Myocyte (in vitro differentiated cells): ENCODE data around the gene RFXAP. TPM values are rescaled to one million over a fixed set of nuclear protein-coding genes. Genes with fewer than 3 reads are reported as not detected.
A peak's percentile ranks its signal among the peaks of the same experiment; 100 is the strongest.

ENCODE experiments used
- DNase-seq: peaks from one replicate; pipeline ENCODE4 v3.0.0-alpha.2; 2012; ENCODE audit warnings: low read depth
- total RNA-seq: library from RNA; depleted of rRNA; stranded (reverse); fragments of >200 nt; gene quantifications from 2 replicates; pipeline ENCODE4 v1.2.3, GENCODE V29; 2014

RFXAP gene
- total RNA-seq, 1 donor from 2014 or later: 1.9 TPM

- no peak for DNase-seq
Observed at GRCh38 chr13:36817996-36818803, 822 bp upstream of the RFXAP start.

- DNase-seq: no peak
Observed at GRCh38 chr13:36819739-36820090, 693 bp downstream of the RFXAP start.

GRCh38 chr13:36820222-36820621, 1.2 kb downstream of the RFXAP start:
- DNase-seq: no peak

GRCh38 chr13:36822785-36823184, 3.8 kb downstream of the RFXAP start:
- no peak for DNase-seq

GRCh38 chr13:36829753-36830152, 10.7 kb downstream of the RFXAP start:
- DNase-seq: no peak

GRCh38 chr13:36831291-36831690, 12.3 kb downstream of the RFXAP start:
- DNase-seq: no peak

GRCh38 chr13:36834299-36834698, 15.3 kb downstream of the RFXAP start:
- no peak for DNase-seq

GRCh38 chr13:36837354-36838092, 18.5 kb downstream of the RFXAP start:
- DNase-seq: peak; percentile 30

- DNase-seq: no peak
Observed at GRCh38 chr13:36839281-36839680, 20.3 kb downstream of the RFXAP start.

GRCh38 chr13:36839981-36840380, 21.0 kb downstream of the RFXAP start:
- DNase-seq: no peak

GRCh38 chr13:36840718-36841250, 21.8 kb downstream of the RFXAP start:
- no peak for DNase-seq

GRCh38 chr13:36841391-36841790, 22.4 kb downstream of the RFXAP start:
- DNase-seq: no peak

GRCh38 chr13:36847606-36848005, 28.6 kb downstream of the RFXAP start:
- no peak for DNase-seq

GRCh38 chr13:36848199-36848982, 29.4 kb downstream of the RFXAP start:
- DNase-seq: no peak

GRCh38 chr13:36850790-36851438, 31.9 kb downstream of the RFXAP start:
- no peak for DNase-seq

- no peak for DNase-seq
Observed at GRCh38 chr13:36857253-36857652, 38.2 kb downstream of the RFXAP start.

GRCh38 chr13:36858290-36858689, 39.3 kb downstream of the RFXAP start:
- DNase-seq: peak; percentile 60

- DNase-seq: no peak
Observed at GRCh38 chr13:36859259-36859658, 40.2 kb downstream of the RFXAP start.

- no peak for DNase-seq
Observed at GRCh38 chr13:36862002-36862685, 43.1 kb downstream of the RFXAP start.

GRCh38 chr13:36862722-36863121, 43.7 kb downstream of the RFXAP start:
- no peak for DNase-seq

GRCh38 chr13:36865265-36865664, 46.2 kb downstream of the RFXAP start:
- DNase-seq: no peak
